Gastroesophageal sphincter (tissue), 3 donors: ENCODE data around the gene FOXK1.

ENCODE experiments used
- EP300 ChIP-seq: sonication (generic); formaldehyde crosslinking; IDR thresholded peaks from one replicate; pipeline ENCODE4 v1.6.1; 2017; ENCODE audit warnings: antibody characterized with exemption, mild to moderate bottlenecking
- POLR2A ChIP-seq, 2 donors: fragments of 450-650 bp; IDR thresholded peaks; one replicate each; pipeline ENCODE4 v1.6.1; 2017; ENCODE audit warnings: antibody characterized with exemption in 2 of 2, mild to moderate bottlenecking in 2 of 2, moderate library complexity in 1 of 2
- POLR2AphosphoS5 ChIP-seq: sonication (generic); formaldehyde crosslinking; IDR thresholded peaks from one replicate; pipeline ENCODE4 v1.6.1; 2017; ENCODE audit warnings: antibody characterized with exemption
- TF ChIP-seq, protein P1 (sequence below), 4 experiments: fragments of 200-600 bp in 2 of 4; fragments of 450-650 bp in 2 of 4; sonication (generic) in 1 of 4; IDR thresholded peaks; one replicate each; pipeline ENCODE4 v1.5.1; 2017 to 2019; ENCODE audit warnings: antibody characterized with exemption in 4 of 4, mild to moderate bottlenecking in 2 of 4, moderate library complexity in 2 of 4

DNA sequence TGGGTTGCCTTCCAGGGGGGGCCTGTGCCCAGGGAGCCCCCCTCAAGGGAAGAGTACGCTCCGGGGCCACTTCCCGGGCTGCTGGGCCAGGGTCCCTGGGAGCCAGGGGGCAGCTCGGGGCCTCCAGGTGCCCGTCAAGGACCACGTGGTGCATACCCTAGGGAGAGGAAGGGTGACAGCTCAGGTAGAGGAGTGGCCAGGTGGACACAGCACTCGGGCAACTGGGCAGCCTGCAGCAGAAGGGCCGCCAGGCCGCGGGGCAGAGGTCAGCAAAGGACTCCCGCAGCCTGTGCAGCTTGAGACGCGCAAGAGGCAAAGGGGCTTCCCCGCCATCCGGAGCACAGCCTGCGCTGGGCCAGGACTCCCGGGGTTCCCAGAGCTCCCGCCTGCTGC lies 119.7 kb downstream of the FOXK1 start:
- TF ChIP-seq, protein P1, sequence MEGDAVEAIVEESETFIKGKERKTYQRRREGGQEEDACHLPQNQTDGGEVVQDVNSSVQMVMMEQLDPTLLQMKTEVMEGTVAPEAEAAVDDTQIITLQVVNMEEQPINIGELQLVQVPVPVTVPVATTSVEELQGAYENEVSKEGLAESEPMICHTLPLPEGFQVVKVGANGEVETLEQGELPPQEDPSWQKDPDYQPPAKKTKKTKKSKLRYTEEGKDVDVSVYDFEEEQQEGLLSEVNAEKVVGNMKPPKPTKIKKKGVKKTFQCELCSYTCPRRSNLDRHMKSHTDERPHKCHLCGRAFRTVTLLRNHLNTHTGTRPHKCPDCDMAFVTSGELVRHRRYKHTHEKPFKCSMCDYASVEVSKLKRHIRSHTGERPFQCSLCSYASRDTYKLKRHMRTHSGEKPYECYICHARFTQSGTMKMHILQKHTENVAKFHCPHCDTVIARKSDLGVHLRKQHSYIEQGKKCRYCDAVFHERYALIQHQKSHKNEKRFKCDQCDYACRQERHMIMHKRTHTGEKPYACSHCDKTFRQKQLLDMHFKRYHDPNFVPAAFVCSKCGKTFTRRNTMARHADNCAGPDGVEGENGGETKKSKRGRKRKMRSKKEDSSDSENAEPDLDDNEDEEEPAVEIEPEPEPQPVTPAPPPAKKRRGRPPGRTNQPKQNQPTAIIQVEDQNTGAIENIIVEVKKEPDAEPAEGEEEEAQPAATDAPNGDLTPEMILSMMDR (IDR thresholded peaks at IDR 0.05), result no peak
- TF ChIP-seq POLR2AphosphoS5 (no peak), POLR2A (IDR thresholded peaks at IDR 0.05) (no peak), EP300 (no peak)
